SU-DHL-6 (cell line): ENCODE data around the gene GPBP1L1.
"Not testable (repeated sequence)": the region's sequence is repeated elsewhere in the genome, so short reads cannot be mapped to it uniquely, and the experiment has no call there.

ENCODE experiments used
- H2AFZ ChIP-seq: fragments of 200-600 bp; sonication (generic); 2 replicates; pipeline ENCODE4 v1.6.1; 2014; ENCODE audit warnings: low read depth, mild to moderate bottlenecking, moderate library complexity, mixed read lengths, antibody characterized with exemption, low read length; ENCODE audit not compliant: severe bottlenecking
- H3F3A ChIP-seq: fragments of 200-600 bp; shearing (Covaris generic); 2 replicates; pipeline ENCODE4 v1.6.0; 2016; ENCODE audit warnings: antibody characterized with exemption, mild to moderate bottlenecking; ENCODE audit not compliant: insufficient read depth
- H3K27ac ChIP-seq: fragments of 200-600 bp; sonication (generic); 2 replicates; pipeline ENCODE4 v1.5.1; 2016; ENCODE audit warnings: low read depth, mild to moderate bottlenecking, low read length, moderate library complexity, mixed read lengths
- H3K27me3 ChIP-seq: fragments of 200-600 bp; sonication (generic), shearing (Covaris generic); 2 replicates; pipeline ENCODE4 v1.6.0; 2014; ENCODE audit warnings: mild to moderate bottlenecking, low read length
- H3K36me3 ChIP-seq: fragments of 200-600 bp; sonication (generic); 2 replicates; pipeline ENCODE4 v1.6.1; 2014; ENCODE audit warnings: mild to moderate bottlenecking, low read length, mixed read lengths
- H3K4me2 ChIP-seq: fragments of 300-600, 200-600 bp; shearing (Covaris generic), sonication (generic); 2 replicates; pipeline ENCODE4 v1.6.0; 2014; ENCODE audit warnings: low read length, low read depth, mild to moderate bottlenecking; ENCODE audit not compliant: poor library complexity, severe bottlenecking
- H3K4me3 ChIP-seq: fragments of 200-600 bp; sonication (generic); 2 replicates; pipeline ENCODE4 v1.5.1; 2014; ENCODE audit warnings: antibody characterized with exemption, low read length, mild to moderate bottlenecking, mixed read lengths; ENCODE audit not compliant: insufficient read depth, poor library complexity, severe bottlenecking
- H3K79me2 ChIP-seq: fragments of 200-600 bp; sonication (generic); 2 replicates; pipeline ENCODE4 v1.6.1; 2014; ENCODE audit warnings: mild to moderate bottlenecking, low read length, moderate library complexity; ENCODE audit not compliant: insufficient read depth
- H3K9ac ChIP-seq: fragments of 200-600 bp; sonication (generic); 2 replicates; pipeline ENCODE4 v1.7.0; 2014; ENCODE audit warnings: mild to moderate bottlenecking, low read length
- H3K9me2 ChIP-seq: fragments of 200-600 bp; sonication (generic); replicated peaks from 2 replicates; pipeline ENCODE4 v1.6.1; 2014; ENCODE audit warnings: low read length; ENCODE audit not compliant: insufficient read depth
- H3K9me3 ChIP-seq: fragments of 200-600 bp; sonication (generic); 2 replicates; pipeline ENCODE4 v1.6.1; 2014; ENCODE audit warnings: low read length, mixed read lengths; ENCODE audit not compliant: insufficient read depth
- H4K20me1 ChIP-seq: fragments of 200-600 bp; sonication (generic); 2 replicates; pipeline ENCODE4 v1.6.1; 2014; ENCODE audit warnings: low read depth, mild to moderate bottlenecking, antibody characterized with exemption, low read length, moderate library complexity, mixed read lengths
- CTCF ChIP-seq: fragments of 200-600 bp; sonication (generic); IDR thresholded peaks from one replicate; pipeline ENCODE4 v1.5.1; 2017; ENCODE audit warnings: antibody characterized with exemption, mild to moderate bottlenecking, low read length, moderate library complexity; ENCODE audit not compliant: insufficient read depth, poor library complexity, severe bottlenecking
- EZH2phosphoT487 ChIP-seq: fragments of 200-600 bp; sonication (generic), shearing (Covaris generic); conservative IDR thresholded peaks from 2 replicates; pipeline ENCODE4 v1.6.1; 2018; ENCODE audit warnings: mild to moderate bottlenecking, antibody characterized with exemption, low read length, moderate library complexity, mixed read lengths

GPBP1L1 gene

GRCh38 chr1:45608175-45609156, 77.9 kb downstream of the GPBP1L1 start:
- no peak for TF ChIP-seq EZH2phosphoT487
- TF ChIP-seq CTCF: no peak
- Histone ChIP-seq H3K79me2 (peaks cover 32% of the 10 kb centered on the region), H3K36me3 (peaks cover 65% of the 10 kb centered on the region), H4K20me1 (peaks cover 14% of the 10 kb centered on the region; the same call in 1 of the 2 replicates), H3K4me2 (no peak overlapping the region), H2AFZ (no peak overlapping the region), H3K9me3 (no peaks in the 10 kb centered on the region), H3K4me3 (no peak overlapping the region), H3K27me3 (no peaks in the 10 kb centered on the region), H3K9me2 (no peaks in the 10 kb centered on the region), H3F3A (peaks cover 14% of the 10 kb centered on the region; the same call in 1 of the 2 replicates), H3K9ac (no peak overlapping the region), H3K27ac (no peak overlapping the region)

GRCh38 chr1:45607404-45608074, 78.8 kb downstream of the GPBP1L1 start:
- Histone ChIP-seq H3K9me3 (no peaks in the 10 kb centered on the region), H3K4me3 (no peak overlapping the region), H3K4me2 (no peak overlapping the region), H2AFZ (no peak overlapping the region), H3K27ac (no peak overlapping the region), H3K27me3 (no peaks in the 10 kb centered on the region), H3F3A (peaks cover 5% of the 10 kb centered on the region; the same call in 1 of the 2 replicates), H3K79me2 (peaks cover 42% of the 10 kb centered on the region), H3K36me3 (peaks cover 64% of the 10 kb centered on the region), H3K9ac (no peak overlapping the region), H4K20me1 (peaks cover 22% of the 10 kb centered on the region), H3K9me2 (no peaks in the 10 kb centered on the region)
- no peak for TF ChIP-seq CTCF
- TF ChIP-seq EZH2phosphoT487: no peak

DNA sequence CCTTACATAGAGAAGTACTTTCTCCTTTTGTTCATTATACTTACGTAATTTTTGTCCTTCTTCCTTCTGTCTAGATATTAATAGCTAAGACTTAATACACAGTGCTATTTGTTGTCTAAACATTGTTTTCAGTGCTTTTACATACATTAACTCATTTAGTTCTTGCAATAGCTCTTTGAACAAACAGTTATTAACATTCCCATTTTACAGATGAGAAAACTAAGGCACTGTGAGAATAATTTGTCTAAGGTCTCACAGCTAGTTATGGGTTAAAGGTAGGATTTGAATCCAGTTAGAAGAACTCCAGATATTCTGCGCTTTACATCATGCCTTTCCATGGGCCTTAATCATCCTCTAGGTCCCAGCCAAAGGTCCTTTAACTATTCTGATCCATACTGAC, 82.1 kb downstream of the GPBP1L1 start:
- Histone ChIP-seq H4K20me1 (peaks cover 26% of the 10 kb centered on the region), H3K9me2 (no peaks in the 10 kb centered on the region), H3F3A (peaks cover 5% of the 10 kb centered on the region), H3K4me3 (no peak overlapping the region), H3K9me3 (no peaks in the 10 kb centered on the region), H3K79me2 (peaks cover 75% of the 10 kb centered on the region), H3K9ac (no peak overlapping the region), H3K27ac (no peak overlapping the region), H3K36me3 (peaks cover 62% of the 10 kb centered on the region), H2AFZ (no peak overlapping the region), H3K27me3 (no peaks in the 10 kb centered on the region), H3K4me2 (no peak overlapping the region)
- TF ChIP-seq CTCF: no peak

DNA sequence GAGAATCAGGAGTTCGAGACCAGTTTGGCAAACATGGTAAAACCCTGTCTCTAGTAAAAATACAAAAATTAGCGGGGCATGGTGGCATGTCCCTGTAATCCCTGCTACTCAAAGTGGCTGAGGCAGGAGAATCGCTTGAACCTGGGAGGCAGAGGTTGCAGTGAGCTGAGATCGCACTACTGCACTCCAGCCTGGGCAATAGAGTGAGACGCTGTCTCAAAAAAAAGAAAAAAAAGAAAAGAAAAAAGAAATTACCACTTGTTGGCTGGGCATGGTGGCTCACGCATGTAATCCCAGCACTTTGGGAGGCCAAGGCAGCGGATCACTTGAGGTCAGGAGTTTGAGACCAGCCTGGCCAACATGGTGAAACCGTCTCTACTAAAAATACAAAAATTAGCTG, 89.6 kb downstream of the GPBP1L1 start:
- Histone ChIP-seq H4K20me1 (peaks cover 42% of the 10 kb centered on the region), H3F3A (peaks cover 23% of the 10 kb centered on the region), H3K36me3 (peaks cover 45% of the 10 kb centered on the region), H3K79me2 (peaks cover 99% of the 10 kb centered on the region)
- not testable (repeated sequence) for H3K27ac ChIP-seq, H3K4me3 ChIP-seq, H3K9ac ChIP-seq, H3K4me2 ChIP-seq, H3K9me3 ChIP-seq, H3K9me2 ChIP-seq, H2AFZ ChIP-seq, H3K27me3 ChIP-seq
